Epithelial cell of proximal tubule (primary cell): ENCODE data around the gene DYSF. TPM values are rescaled to one million over a fixed set of nuclear protein-coding genes. Genes with fewer than 3 reads are reported as not detected.

ENCODE experiments used
- DNase-seq: peaks from one replicate; pipeline ENCODE4 v3.0.0-alpha.2; 2011; ENCODE audit warnings: low read depth
- H3K4me3 ChIP-seq: 2 replicates; pipeline ENCODE4 v1.5.1; 2011; ENCODE audit warnings: low read depth, mild to moderate bottlenecking, low read length
- CTCF ChIP-seq: conservative IDR thresholded peaks from 2 replicates; pipeline ENCODE4 v1.5.1; 2012; ENCODE audit warnings: low read depth, mild to moderate bottlenecking, low read length
- total RNA-seq: library from RNA; depleted of rRNA; stranded (reverse); fragments of >200 nt; gene quantifications from 2 replicates; pipeline ENCODE4 v1.2.3, GENCODE V29; 2015

Gene DYSF
- total RNA-seq, 1 donor from 2014 or later, result 6.3 TPM

- no peak for DNase-seq
- no peak for TF ChIP-seq CTCF
- no peak overlapping the region for H3K4me3 ChIP-seq
Observed at GRCh38 chr2:71560638-71561011, 107.3 kb downstream of the DYSF start.

GRCh38 chr2:71561441-71562267, 108.3 kb downstream of the DYSF start:
- no peak overlapping the region for H3K4me3 ChIP-seq
- TF ChIP-seq CTCF, result no peak
- DNase-seq, result no peak

- TF ChIP-seq CTCF, result no peak
- no peak overlapping the region for H3K4me3 ChIP-seq
- no peak for DNase-seq
Observed at GRCh38 chr2:71562518-71562917, 109.2 kb downstream of the DYSF start.

GRCh38 chr2:71563872-71564271, 110.5 kb downstream of the DYSF start:
- H3K4me3 ChIP-seq, result no peak overlapping the region
- no peak for TF ChIP-seq CTCF
- no peak for DNase-seq

- no peak for TF ChIP-seq CTCF
- no peak overlapping the region for H3K4me3 ChIP-seq
- DNase-seq, result no peak
Observed at GRCh38 chr2:71564361-71564760, 111.0 kb downstream of the DYSF start.

GRCh38 chr2:71564790-71565189, 111.4 kb downstream of the DYSF start:
- TF ChIP-seq CTCF, result no peak
- no peak for DNase-seq
- no peak overlapping the region for H3K4me3 ChIP-seq

- no peak overlapping the region for H3K4me3 ChIP-seq
- TF ChIP-seq CTCF, result no peak
- no peak for DNase-seq
Observed at GRCh38 chr2:71566372-71566771, 113.0 kb downstream of the DYSF start.
